Duodenal mucosa (tissue), 2 donors: ENCODE results near the gene PHF1.

Experiments used
- H3K27ac ChIP-seq: one replicate; pipeline ENCODE4 v1.7.0; 2013; ENCODE audit warnings: low read depth, low read length
- H3K27me3 ChIP-seq, 2 donors: one replicate each; pipeline ENCODE4 v1.7.0; 2013; ENCODE audit warnings: low read length in 2 of 2, control low read depth in 1 of 2; ENCODE audit not compliant: insufficient read depth in 2 of 2, control insufficient read depth in 1 of 2
- H3K36me3 ChIP-seq, 2 donors: one replicate each; pipeline ENCODE4 v1.7.0; 2013; ENCODE audit warnings: low read length in 2 of 2, control low read depth in 1 of 2; ENCODE audit not compliant: insufficient read depth in 2 of 2, control insufficient read depth in 1 of 2
- H3K4me1 ChIP-seq, 2 donors: one replicate each; pipeline ENCODE4 v1.7.0; 2013; ENCODE audit warnings: low read length in 2 of 2, control low read depth in 1 of 2; ENCODE audit not compliant: insufficient read depth in 2 of 2, control insufficient read depth in 1 of 2
- H3K4me3 ChIP-seq, 2 donors: one replicate each; pipeline ENCODE4 v1.7.0; 2013; ENCODE audit warnings: low read length in 2 of 2, low read depth in 1 of 2
- H3K9ac ChIP-seq, 2 donors: one replicate each; pipeline ENCODE4 v1.7.0; 2013; ENCODE audit warnings: low read length in 2 of 2, low read depth in 1 of 2
- H3K9me3 ChIP-seq, 2 donors: one replicate each; pipeline ENCODE4 v1.7.0; 2013; ENCODE audit warnings: low read length in 2 of 2, control low read depth in 1 of 2; ENCODE audit not compliant: control insufficient read depth in 1 of 2

The PHF1 gene

DNA sequence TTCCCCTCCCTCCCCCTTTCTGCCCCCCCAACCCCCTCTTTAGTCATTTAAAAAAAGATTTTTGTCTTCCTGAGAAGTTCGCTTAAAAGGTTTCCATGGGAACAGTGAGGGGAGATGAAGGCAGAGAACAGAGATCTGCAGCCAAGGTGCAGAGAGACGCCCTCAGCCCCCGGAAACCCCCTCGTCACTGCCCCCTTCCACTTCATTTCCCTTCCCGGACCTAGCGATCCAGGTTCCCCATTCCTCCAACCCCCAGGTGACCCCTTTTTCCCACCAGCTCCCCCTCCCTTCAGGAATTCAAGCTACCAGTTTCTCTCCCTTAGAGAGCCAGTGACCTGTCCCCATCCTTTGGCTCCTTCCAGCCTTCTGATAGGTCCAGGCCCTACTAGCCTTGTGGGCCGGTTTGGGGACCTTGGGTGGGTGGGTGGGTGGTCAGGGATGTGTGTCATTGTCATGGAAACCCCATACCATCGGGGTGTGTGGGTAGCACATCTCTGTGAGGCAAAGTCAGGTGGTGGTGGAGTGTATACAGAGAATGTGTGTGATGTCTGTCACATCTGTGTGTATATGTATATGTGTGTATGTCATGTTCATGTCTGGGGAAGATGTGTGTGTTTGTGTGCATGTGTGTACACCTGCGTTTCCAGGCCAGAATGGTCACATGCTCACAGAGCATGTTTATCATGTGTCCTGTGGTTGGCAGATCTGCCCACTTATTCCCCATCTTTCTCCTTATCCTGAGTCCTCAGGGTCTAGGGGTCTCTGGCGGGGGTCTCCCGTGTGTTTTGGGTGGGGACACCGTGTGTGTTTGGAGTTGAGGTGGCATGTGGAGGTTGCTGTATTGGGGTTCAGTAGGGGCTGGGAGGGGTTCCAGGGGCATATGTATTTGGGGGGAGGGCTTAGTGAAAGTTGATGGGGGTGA, 16.0 kb downstream of the PHF1 start:
- peak overlapping the region; percentile 69 to 87 for H3K9ac ChIP-seq
- no peaks in the 10 kb centered on the region for H3K27me3 ChIP-seq
- no peak overlapping the region for H3K27ac ChIP-seq
- no peaks in the 10 kb centered on the region for H3K9me3 ChIP-seq
- no peaks in the 10 kb centered on the region for H3K36me3 ChIP-seq
- peaks cover 42 to 58% of the 10 kb centered on the region in 2 donors for H3K4me1 ChIP-seq
- H3K4me3 ChIP-seq, result peak overlapping the region; percentile 67 to 74

DNA sequence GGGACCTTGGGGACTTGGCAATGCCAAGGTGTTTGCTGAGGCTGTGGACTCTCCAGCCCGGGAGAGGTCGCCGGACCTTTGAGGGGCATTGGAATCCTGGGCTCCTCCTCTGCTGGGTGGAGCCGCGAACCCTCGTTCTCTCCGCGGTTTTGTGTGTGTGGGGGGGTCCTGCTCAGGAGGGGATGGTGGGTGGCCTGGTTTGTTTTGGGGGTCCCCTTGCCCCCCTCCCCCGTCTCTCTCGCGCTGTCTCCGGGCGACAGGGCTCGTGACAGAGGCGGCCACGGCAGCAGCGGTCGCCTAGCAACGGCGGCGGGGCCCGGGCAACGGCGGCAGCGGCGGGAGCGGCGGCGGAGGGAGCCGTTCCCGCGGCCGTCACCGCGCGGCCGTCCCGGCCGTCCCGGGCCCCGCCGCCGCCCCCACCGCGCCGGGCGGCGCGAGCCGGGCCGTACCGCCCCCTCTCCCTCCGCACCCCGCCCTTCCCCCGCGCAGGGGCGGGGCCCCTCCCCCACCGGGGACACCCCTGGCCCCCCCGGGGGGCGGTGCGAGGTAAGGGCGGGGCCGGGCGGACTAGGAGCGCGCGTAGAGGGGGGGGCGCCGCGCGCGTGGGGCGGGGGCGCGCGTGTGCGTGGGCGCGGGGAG, 16.9 kb downstream of the PHF1 start:
- H3K4me1 ChIP-seq, result peaks cover 42 to 58% of the 10 kb centered on the region in 2 donors

DNA sequence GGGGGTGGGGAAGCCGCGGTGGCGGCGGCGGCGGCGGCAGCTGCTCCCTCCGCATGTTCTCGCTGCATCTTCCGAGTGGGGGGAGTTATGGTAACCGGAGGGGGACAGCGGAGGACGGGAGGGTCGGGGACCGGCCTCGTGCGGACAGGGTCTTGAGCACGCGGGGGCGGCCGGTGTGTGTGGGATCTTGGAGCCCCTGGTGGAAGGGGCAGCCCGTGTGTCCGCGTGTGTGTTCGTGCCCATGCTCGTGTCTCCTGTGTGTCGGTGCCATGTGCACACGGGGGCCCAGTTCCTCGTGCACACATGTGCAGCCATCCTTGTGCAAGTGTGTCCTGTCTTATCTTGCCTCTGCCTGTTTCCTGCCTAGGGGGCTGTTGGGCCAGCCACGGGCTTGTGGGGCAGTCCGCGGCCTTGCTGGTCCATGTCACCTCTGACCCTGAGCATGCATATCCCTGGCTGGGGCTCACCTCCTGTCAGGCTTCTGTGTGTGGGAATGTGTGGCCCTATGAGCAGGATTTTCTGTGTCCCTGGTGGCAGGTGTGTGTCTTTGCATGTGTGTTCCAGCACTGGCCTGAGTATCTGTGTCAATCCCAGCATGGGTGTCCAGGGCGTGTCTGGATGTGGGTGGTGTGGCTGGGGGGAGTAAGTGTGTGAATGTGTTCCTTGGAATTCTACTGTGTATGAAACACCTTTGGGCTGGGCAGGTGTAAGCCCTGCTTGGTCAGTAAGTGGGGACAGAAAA, 17.6 kb downstream of the PHF1 start:
- Histone ChIP-seq H3K36me3 (no peaks in the 10 kb centered on the region), H3K27ac (no peak overlapping the region), H3K9me3 (no peaks in the 10 kb centered on the region), H3K4me1 (peaks cover 42 to 58% of the 10 kb centered on the region in 2 donors), H3K9ac (peak overlapping the region; percentile 55 to 58), H3K27me3 (no peaks in the 10 kb centered on the region), H3K4me3 (peak overlapping the region; percentile 55 to 60)

More for the DNA sequence above, 16.9 kb downstream of the PHF1 start:
- H3K9me3 ChIP-seq, result no peaks in the 10 kb centered on the region
- no peaks in the 10 kb centered on the region for H3K36me3 ChIP-seq
- H3K9ac ChIP-seq, result peak overlapping the region in 1 of 2 donors; percentile 69
- H3K27ac ChIP-seq, result no peak overlapping the region
- H3K27me3 ChIP-seq, result no peaks in the 10 kb centered on the region
- peak overlapping the region; percentile 66 to 67 for H3K4me3 ChIP-seq

DNA sequence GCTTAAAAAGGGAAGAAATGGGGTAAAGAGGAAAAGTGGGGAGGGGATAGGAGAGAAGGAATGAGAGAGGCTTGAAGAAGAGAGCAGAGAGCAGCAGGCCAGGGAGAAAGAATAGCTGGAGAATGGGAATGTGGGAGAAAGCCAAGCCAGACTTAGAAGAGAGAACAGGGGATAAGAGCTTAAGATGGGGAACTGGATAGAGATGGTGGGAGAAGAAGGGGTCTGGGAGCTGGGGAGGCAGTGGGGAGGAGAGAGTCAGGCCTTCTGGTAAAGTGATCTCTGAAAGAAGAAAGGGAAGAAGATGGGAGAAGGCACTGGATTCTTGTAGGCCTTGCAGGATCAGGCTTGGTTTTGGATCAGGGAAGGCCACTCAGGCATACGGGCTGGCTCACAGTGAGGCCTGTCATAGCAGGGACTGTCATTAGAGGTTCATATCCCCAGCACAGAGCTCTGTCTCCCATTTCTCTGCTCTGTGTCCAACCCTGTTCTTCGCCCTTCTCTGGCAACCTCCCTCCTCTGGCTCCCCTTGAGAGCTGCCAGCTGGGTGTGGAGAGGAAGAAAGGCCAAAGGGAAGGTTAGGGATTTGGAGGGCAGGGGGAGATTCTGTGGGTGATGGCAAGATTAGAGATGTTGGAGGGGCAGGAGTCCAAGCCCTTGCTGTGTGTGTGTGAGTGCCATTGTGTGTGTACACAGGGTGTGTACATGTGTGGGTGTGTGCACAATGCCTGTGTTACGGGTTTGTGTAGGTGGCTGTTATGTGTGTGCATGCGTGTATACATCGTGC, 18.3 kb downstream of the PHF1 start:
- H3K9ac ChIP-seq, result no peak overlapping the region
- no peak overlapping the region for H3K27ac ChIP-seq
- H3K4me1 ChIP-seq, result peaks cover 42 to 57% of the 10 kb centered on the region in 2 donors
- no peaks in the 10 kb centered on the region for H3K27me3 ChIP-seq
- no peaks in the 10 kb centered on the region for H3K9me3 ChIP-seq
- H3K36me3 ChIP-seq, result no peaks in the 10 kb centered on the region
- peak overlapping the region in 1 of 2 donors; percentile 55 for H3K4me3 ChIP-seq

DNA sequence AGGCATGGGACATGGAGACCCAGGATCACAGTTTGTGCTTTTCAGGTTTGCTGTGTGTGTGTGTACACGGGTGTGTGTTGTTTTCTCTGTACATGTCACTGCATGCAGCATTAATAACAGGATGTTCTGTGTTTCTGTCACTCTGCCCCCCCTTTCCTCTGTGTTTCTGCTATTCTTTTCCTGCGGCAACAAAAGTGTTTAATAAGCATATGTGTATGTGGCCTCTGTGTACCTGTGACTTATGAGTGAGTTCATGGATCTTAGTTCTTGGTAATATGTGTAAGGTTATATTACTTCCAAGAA, 18.9 kb downstream of the PHF1 start:
- Histone ChIP-seq H3K36me3 (no peaks in the 10 kb centered on the region), H3K4me3 (no peak overlapping the region), H3K4me1 (peaks cover 38 to 52% of the 10 kb centered on the region in 2 donors), H3K9me3 (no peaks in the 10 kb centered on the region), H3K9ac (no peak overlapping the region), H3K27me3 (no peaks in the 10 kb centered on the region), H3K27ac (no peak overlapping the region)

DNA sequence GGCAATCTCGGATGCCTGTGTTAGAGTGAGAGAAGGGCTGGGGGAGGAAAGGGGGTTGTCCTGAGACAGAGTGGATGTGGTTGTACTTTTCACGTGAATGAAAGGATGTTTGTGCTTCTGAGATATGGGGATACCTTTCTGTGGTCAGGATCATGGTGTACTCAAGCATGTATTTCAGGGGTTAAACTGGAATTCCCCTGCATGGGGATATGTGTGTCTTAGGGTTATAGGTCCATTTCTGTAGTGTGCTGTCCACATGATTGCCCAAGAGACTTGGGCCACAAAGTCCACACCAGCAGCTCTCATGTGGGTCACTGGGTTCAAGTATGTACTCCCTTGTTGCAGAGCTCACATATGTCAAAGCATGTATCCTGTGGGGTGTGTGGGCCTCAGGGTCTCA, 19.5 kb downstream of the PHF1 start:
- H3K27ac ChIP-seq, result no peak overlapping the region

DNA sequence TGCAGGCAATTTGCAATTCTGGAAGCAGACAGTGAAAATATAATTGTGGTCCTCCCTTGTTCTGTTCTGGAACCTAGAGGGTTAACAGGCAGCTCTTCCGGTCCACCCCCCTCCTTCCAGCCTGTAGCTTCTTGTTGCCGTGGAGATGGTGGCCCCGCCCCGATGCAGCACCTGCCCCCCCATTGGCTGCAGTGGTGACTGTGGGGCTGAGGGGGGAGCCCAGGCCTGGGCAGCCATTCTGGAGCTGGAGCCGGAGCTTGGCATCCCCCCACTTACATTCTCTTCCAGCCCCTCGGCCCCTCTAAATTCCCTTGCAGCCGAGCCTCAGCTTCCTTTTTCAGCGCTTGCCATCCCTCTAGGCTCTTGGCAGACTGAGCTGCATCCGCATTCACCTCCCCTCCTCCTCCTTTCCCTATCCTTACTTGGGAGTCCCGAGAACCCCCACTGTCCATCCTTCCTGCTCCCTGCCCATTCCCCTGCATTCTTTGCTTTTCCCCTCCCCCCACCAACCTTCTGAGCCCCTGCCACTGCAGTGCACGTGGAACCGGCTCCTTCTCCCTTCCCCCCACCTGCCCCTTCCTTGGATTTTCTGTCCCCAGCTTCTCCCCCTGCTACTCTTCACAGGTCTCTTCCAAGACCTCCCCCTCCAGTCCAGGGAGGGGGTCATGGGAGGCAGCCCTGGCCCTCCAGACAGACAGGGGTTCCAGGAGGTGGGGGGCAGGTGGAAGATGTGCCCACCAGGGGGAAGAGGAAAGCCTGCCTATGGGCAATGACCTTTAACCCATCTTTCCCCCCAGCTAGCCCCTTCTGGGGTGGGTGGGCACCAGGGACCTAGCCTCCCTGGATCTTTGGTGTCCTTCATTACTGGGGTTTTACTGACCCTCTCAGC, 20.4 kb downstream of the PHF1 start:
- Histone ChIP-seq H3K27me3 (no peaks in the 10 kb centered on the region), H3K9me3 (no peaks in the 10 kb centered on the region), H3K9ac (no peak overlapping the region), H3K27ac (no peak overlapping the region), H3K4me1 (peaks cover 33 to 47% of the 10 kb centered on the region in 2 donors), H3K36me3 (peaks cover 0 to 7% of the 10 kb centered on the region in 2 donors), H3K4me3 (peak overlapping the region; percentile 14)

More for the DNA sequence above, 19.5 kb downstream of the PHF1 start:
- Histone ChIP-seq H3K9me3 (no peaks in the 10 kb centered on the region), H3K27me3 (no peaks in the 10 kb centered on the region), H3K4me3 (no peak overlapping the region), H3K9ac (no peak overlapping the region), H3K36me3 (peaks cover 0 to 3% of the 10 kb centered on the region in 2 donors), H3K4me1 (peaks cover 33 to 47% of the 10 kb centered on the region in 2 donors)

DNA sequence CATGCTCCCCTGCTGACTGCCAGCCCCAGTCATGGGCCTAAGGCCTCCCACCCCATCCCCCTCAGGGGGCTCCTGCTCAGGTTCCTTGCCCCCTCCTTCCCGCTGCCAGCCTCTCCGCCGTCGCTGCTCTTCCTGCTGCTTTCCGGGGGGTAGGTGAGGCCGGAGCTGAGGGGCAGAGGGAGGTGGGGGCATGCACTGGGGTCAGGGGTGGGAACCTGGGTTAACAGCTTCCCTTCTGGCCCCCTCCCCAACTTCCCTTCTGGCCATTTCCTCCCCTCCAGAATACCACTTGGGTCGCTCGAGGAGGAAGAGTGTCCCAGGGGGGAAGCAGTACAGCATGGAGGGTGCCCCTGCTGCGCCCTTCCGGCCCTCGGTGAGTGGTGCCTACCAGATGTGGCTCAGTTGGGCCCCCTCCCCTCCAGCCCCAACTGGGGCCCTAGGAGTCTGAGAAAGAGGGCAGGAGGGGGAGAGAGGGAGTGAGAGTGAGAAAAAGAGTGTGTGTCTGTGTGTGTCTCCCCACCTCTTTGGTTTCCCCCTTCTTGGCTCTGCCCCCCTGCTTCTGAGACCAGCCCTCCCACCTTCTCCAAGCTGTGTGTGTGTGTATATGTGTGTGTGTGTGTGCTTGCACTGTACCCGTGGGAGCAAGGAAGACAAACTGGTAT, 21.2 kb downstream of the PHF1 start:
- H3K9ac ChIP-seq, result no peak overlapping the region
- H3K27ac ChIP-seq, result no peak overlapping the region
- H3K4me3 ChIP-seq, result no peak overlapping the region
- H3K9me3 ChIP-seq, result no peaks in the 10 kb centered on the region
- H3K36me3 ChIP-seq, result peaks cover 0 to 12% of the 10 kb centered on the region in 2 donors
- H3K27me3 ChIP-seq, result no peaks in the 10 kb centered on the region
- peaks cover 32 to 42% of the 10 kb centered on the region in 2 donors for H3K4me1 ChIP-seq
